ENCODE results near the gene STAT5A.
A peak's percentile ranks its signal among the peaks of the same experiment; 100 is the strongest.

DNA sequence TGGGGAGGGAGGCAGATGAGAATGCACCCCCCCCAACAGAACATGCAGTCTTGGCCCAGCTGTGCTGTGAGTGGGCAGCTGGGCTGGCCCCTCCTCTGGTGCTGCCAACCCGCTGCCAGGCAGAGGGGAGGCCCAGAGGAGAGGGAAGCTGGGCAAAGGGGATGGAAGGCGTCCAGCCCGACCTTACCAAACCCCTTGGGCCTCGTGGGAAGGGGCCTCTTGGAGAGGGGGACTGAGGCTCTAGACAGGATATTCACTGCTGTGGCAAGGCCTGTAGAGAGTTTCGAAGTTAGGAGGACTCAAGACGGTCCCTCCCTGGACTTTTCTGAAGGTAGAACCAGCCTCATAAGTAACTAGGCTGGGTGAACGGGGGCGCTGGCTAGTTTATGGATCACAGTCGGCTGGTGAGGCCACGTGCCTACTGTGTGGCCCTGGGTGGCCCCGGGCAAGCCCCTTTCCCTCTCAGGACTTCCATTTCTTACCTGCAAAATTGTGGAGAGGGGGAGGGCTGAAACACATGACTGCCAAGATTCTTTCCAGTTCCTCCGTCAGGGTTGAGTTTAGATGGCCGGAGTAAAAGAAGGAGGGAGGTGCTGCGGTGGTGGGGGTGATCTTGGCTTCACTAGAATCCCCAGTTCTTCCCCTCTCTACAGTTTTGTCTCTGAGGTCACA lies 857 bp upstream of the STAT5A start:
- TF ChIP-seq, protein P1, sequence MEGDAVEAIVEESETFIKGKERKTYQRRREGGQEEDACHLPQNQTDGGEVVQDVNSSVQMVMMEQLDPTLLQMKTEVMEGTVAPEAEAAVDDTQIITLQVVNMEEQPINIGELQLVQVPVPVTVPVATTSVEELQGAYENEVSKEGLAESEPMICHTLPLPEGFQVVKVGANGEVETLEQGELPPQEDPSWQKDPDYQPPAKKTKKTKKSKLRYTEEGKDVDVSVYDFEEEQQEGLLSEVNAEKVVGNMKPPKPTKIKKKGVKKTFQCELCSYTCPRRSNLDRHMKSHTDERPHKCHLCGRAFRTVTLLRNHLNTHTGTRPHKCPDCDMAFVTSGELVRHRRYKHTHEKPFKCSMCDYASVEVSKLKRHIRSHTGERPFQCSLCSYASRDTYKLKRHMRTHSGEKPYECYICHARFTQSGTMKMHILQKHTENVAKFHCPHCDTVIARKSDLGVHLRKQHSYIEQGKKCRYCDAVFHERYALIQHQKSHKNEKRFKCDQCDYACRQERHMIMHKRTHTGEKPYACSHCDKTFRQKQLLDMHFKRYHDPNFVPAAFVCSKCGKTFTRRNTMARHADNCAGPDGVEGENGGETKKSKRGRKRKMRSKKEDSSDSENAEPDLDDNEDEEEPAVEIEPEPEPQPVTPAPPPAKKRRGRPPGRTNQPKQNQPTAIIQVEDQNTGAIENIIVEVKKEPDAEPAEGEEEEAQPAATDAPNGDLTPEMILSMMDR (IDR thresholded peaks at IDR 0.05; ENCODE audit: low read depth, low read length): no peak
- TF ChIP-seq POLR2A (IDR thresholded peaks at IDR 0.05; ENCODE audit: extremely low read depth, insufficient read length) (peak; percentile 64), MYC (IDR thresholded peaks at IDR 0.05; ENCODE audit: low read depth, low read length) (peak; percentile 70)

All from NB4 (cell line).